Common myeloid progenitor, CD34-positive (primary cell): ENCODE results near the gene XKR3.

Experiments
- CTCF ChIA-PET: fragments of 350-600 bp; sonication (Branson Sonifier 250); formaldehyde crosslinking; loops from one replicate; lab custom pipeline; 2021; ENCODE audit warnings: antibody characterized with exemption; lab: Charles Lee
- POLR2A ChIA-PET: fragments of 350-600 bp; sonication (Branson Sonifier 250); formaldehyde crosslinking; loops from one replicate; lab custom pipeline; 2021; ENCODE audit warnings: antibody characterized with exemption; lab: Charles Lee
- DNase-seq, 3 donors: peaks; one replicate each; pipeline versions ENCODE4 v3.0.0 to v3.0.0-alpha.2; 2013
- H3K27ac ChIP-seq, 2 experiments: 1 replicate in 1 of 2; 2 replicates in 1 of 2; pipeline ENCODE4 v1.7.0; 2013; ENCODE audit warnings: inconsistent platforms in 2 of 2, low read length in 2 of 2, mild to moderate bottlenecking in 2 of 2, low read depth in 1 of 2, moderate library complexity in 1 of 2; ENCODE audit not compliant: severe bottlenecking in 2 of 2, insufficient read depth in 1 of 2, poor library complexity in 1 of 2
- H3K27me3 ChIP-seq, 5 experiments: replicated peaks in 2 of 5; 1 replicate in 3 of 5; 2 replicates in 2 of 5; pipeline versions ENCODE4 v1.6.1 to v1.7.0; 2013; ENCODE audit warnings: low read length in 4 of 5, mild to moderate bottlenecking in 2 of 5, moderate library complexity in 2 of 5, inconsistent platforms in 1 of 5; ENCODE audit not compliant: insufficient read depth in 5 of 5, control insufficient read depth in 4 of 5
- H3K36me3 ChIP-seq, 4 experiments: 1 replicate in 2 of 4; 2 replicates in 2 of 4; pipeline versions ENCODE4 v1.6.1 to v1.7.0; 2013; ENCODE audit warnings: low read length in 3 of 4, control low read depth in 1 of 4, mild to moderate bottlenecking in 1 of 4; ENCODE audit not compliant: control insufficient read depth in 4 of 4, insufficient read depth in 4 of 4
- H3K4me1 ChIP-seq, 4 experiments: 1 replicate in 3 of 4; 2 replicates in 1 of 4; pipeline versions ENCODE4 v1.6.1 to v1.7.1; 2013; ENCODE audit warnings: low read length in 3 of 4, mild to moderate bottlenecking in 3 of 4, control low read depth in 1 of 4, inconsistent platforms in 1 of 4, moderate library complexity in 1 of 4; ENCODE audit not compliant: control insufficient read depth in 4 of 4, insufficient read depth in 4 of 4; ENCODE audit errors: control extremely low read depth in 1 of 4
- H3K4me3 ChIP-seq, 7 experiments: 1 replicate in 4 of 7; 2 replicates in 3 of 7; pipeline versions ENCODE4 v1.5.1 to v1.7.0; 2013; ENCODE audit warnings: mild to moderate bottlenecking in 7 of 7, low read length in 6 of 7, moderate library complexity in 6 of 7, inconsistent platforms in 2 of 7, low read depth in 2 of 7, control low read depth in 1 of 7; ENCODE audit not compliant: insufficient read depth in 4 of 7, control insufficient read depth in 1 of 7; ENCODE audit errors: extremely low read depth in 1 of 7
- H3K9me3 ChIP-seq, 5 experiments: 1 replicate in 4 of 5; 2 replicates in 1 of 5; pipeline versions ENCODE4 v1.6.1 to v1.7.1; 2013; ENCODE audit warnings: low read length in 4 of 5, mild to moderate bottlenecking in 2 of 5, inconsistent platforms in 1 of 5, low read depth in 1 of 5, moderate library complexity in 1 of 5; ENCODE audit not compliant: control insufficient read depth in 4 of 5, insufficient read depth in 2 of 5; ENCODE audit errors: control extremely low read depth in 1 of 5
- WGBS: methylation state at CpG from one replicate; pipeline ENCODE4 v1.1.5; 2013; ENCODE audit not compliant: insufficient coverage; 5-methylcytosine and 5-hydroxymethylcytosine counted together

XKR3 gene

DNA sequence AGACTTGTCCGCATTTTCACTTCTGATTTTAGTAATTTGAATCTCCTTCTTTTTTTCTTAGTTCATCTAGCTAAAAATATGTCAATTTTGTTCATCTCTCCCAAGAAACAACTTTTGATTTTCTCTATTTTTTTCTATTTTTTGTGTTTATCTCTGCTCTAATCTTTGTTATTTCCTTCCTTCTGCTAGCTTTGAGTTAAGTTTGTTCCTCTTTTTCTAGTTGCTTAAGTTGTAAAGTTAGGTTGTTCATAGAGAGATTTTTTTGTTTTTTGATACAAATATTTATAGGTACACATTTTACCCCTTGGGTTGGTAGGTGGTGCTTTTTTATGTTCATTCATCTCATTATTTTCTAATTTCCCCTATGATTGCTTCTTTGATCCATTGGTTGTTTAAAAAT, 22.1 kb upstream of the XKR3 start:
- POLR2A ChIA-PET: no interaction called here
- no peaks in the 10 kb centered on the region for H3K36me3 ChIP-seq
- WGBS: 0% methylated on average over 1 of the region's 1 CpG
- peak; percentile 59 to 82 (median 77) for DNase-seq
- H3K9me3 ChIP-seq: peaks cover 0 to 12% (median 4%) of the 10 kb centered on the region in 5 experiments
- H3K27ac ChIP-seq: no peak overlapping the region
- CTCF ChIA-PET: interaction anchor here (0.7 to 0.9 kb wide), 2 partner anchors 15 to 72 kb away, joined by 3 read pairs; no protein-coding TSS in a partner anchor
- peak overlapping the region in 1 of 7 experiments; percentile 9 for H3K4me3 ChIP-seq
- H3K4me1 ChIP-seq: peaks cover 2 to 24% (median 10%) of the 10 kb centered on the region in 4 experiments
- no peaks in the 10 kb centered on the region for H3K27me3 ChIP-seq

- Histone ChIP-seq H3K27me3 (no peaks in the 10 kb centered on the region), H3K9me3 (peaks cover 0 to 12% (median 4%) of the 10 kb centered on the region in 5 experiments), H3K27ac (no peak overlapping the region), H3K4me3 (no peak overlapping the region), H3K36me3 (no peaks in the 10 kb centered on the region), H3K4me1 (peaks cover 2 to 22% (median 10%) of the 10 kb centered on the region in 4 experiments)
- POLR2A ChIA-PET: no interaction called here
- DNase-seq: no peak
- 83% methylated on average over 6 of the region's 7 CpGs for WGBS
- CTCF ChIA-PET: interaction anchor here (0.9 to 2.2 kb wide), 2 partner anchors 14 to 61 kb away, joined by 3 to 7 read pairs; no protein-coding TSS in a partner anchor
These were observed 20.7 kb upstream of the XKR3 start for GRCh38 chr22:16845881-16846280.

GRCh38 chr22:16845465-16845864, 20.3 kb upstream of the XKR3 start:
- DNase-seq: no peak
- H3K27me3 ChIP-seq: no peaks in the 10 kb centered on the region
- ChIA-PET POLR2A (no interaction called here), CTCF (interaction anchor here (0.9 to 2.2 kb wide), 2 partner anchors 13 to 60 kb away, joined by 3 to 7 read pairs; no protein-coding TSS in a partner anchor)
- H3K4me3 ChIP-seq: no peak overlapping the region
- H3K4me1 ChIP-seq: peaks cover 2 to 22% (median 9%) of the 10 kb centered on the region in 4 experiments
- no peak overlapping the region for H3K27ac ChIP-seq
- peaks cover 0 to 12% (median 4%) of the 10 kb centered on the region in 5 experiments for H3K9me3 ChIP-seq
- H3K36me3 ChIP-seq: no peaks in the 10 kb centered on the region
- 100% methylated on average over 4 of the region's 7 CpGs for WGBS

- Histone ChIP-seq H3K4me3 (no peak overlapping the region), H3K36me3 (no peaks in the 10 kb centered on the region), H3K27me3 (no peaks in the 10 kb centered on the region), H3K9me3 (peaks cover 0 to 12% (median 4%) of the 10 kb centered on the region in 5 experiments), H3K4me1 (peaks cover 2 to 22% (median 9%) of the 10 kb centered on the region in 4 experiments), H3K27ac (no peak overlapping the region)
- DNase-seq: no peak
- ChIA-PET CTCF (interaction anchor here (0.6 to 2.2 kb wide), 2 partner anchors 12 to 68 kb away, joined by 3 to 7 read pairs; no protein-coding TSS in a partner anchor), POLR2A (no interaction called here)
- 100% methylated on average over 7 of the region's 7 CpGs for WGBS
These were observed 19.3 kb upstream of the XKR3 start for GRCh38 chr22:16844529-16844928.

DNA sequence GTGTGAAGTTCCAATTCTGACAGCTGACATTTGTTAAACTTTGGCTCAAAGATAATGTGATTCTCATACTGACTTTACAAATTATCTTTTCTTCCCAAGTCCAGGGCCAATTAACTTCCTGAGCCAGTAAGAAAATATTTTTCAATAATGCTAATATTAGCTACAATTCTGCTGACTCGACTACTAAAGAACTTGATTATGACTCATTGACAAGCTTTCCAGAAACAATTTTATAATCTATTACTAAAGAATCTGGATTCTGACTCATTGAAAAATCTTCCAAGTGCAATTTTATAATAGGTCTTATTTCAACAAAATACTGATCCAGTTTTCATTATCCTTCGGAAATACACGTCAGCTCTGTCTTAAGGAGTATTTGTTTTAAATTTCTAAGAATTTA, 12.9 kb upstream of the XKR3 start:
- Histone ChIP-seq H3K4me3 (no peak overlapping the region), H3K36me3 (no peaks in the 10 kb centered on the region), H3K27ac (no peak overlapping the region), H3K27me3 (no peaks in the 10 kb centered on the region), H3K9me3 (no peaks in the 10 kb centered on the region), H3K4me1 (peaks cover 0 to 1% (median 0%) of the 10 kb centered on the region in 4 experiments)
- POLR2A ChIA-PET: no interaction called here
- no peak for DNase-seq
- CTCF ChIA-PET: no interaction called here
- WGBS: 100% methylated on average over 1 of the region's 3 CpGs

DNA sequence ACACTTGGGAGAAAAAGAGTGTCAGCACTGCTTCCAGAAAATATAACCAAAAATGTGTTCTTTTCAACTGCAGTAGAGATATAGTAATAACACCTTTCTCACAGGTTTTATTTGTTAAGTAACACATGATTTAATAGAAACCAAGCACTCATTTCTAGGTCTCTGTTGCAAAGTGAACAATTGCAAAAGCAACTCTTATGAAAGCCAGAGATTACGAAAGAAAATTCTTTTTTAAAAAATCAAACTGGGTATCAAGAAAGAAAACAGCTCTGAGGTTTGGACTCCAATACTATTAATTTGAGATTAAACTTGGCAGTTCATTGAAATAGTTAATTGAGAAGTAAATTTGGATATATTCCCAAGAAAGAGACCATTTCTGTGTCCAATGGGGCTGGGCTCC, 9.8 kb upstream of the XKR3 start:
- no peak for DNase-seq
- 83% methylated on average over 1 of the region's 1 CpG for WGBS
- Histone ChIP-seq H3K9me3 (no peaks in the 10 kb centered on the region), H3K27me3 (no peaks in the 10 kb centered on the region), H3K36me3 (no peaks in the 10 kb centered on the region), H3K4me3 (no peak overlapping the region), H3K27ac (no peak overlapping the region), H3K4me1 (peaks cover 0 to 12% (median 8%) of the 10 kb centered on the region in 4 experiments)
- ChIA-PET CTCF (no interaction called here), POLR2A (no interaction called here)

GRCh38 chr22:16831257-16831656, 6.0 kb upstream of the XKR3 start:
- peaks cover 0 to 12% (median 8%) of the 10 kb centered on the region in 4 experiments for H3K4me1 ChIP-seq
- H3K27ac ChIP-seq: no peak overlapping the region
- no peak overlapping the region for H3K4me3 ChIP-seq
- no peaks in the 10 kb centered on the region for H3K36me3 ChIP-seq
- no peaks in the 10 kb centered on the region for H3K27me3 ChIP-seq
- 100% methylated on average over 3 of the region's 5 CpGs for WGBS
- H3K9me3 ChIP-seq: no peaks in the 10 kb centered on the region
- ChIA-PET POLR2A (no interaction called here), CTCF (interaction anchor here (1.7 kb wide), 1 partner anchor 14 kb away, joined by 7 read pairs; no protein-coding TSS in a partner anchor)
- DNase-seq: no peak
